GM21447 (cell line): ENCODE results near the gene FAM107A.

Source experiments
- ATAC-seq: cut with Tn5 transposase; IDR thresholded peaks from one replicate; pipeline ENCODE4 v1.9.1; 2021; ENCODE audit not compliant: unreplicated experiment

FAM107A gene

GRCh38 chr3:58594117-58594516 lies 16.9 kb upstream of the FAM107A start:
- no peak for ATAC-seq

GRCh38 chr3:58591517-58592510 lies 14.6 kb upstream of the FAM107A start:
- no peak for ATAC-seq

GRCh38 chr3:58588030-58588614 lies 10.9 kb upstream of the FAM107A start:
- ATAC-seq, result no peak

- ATAC-seq, result no peak
These were observed 9.6 kb upstream of the FAM107A start for GRCh38 chr3:58586776-58587192.

DNA sequence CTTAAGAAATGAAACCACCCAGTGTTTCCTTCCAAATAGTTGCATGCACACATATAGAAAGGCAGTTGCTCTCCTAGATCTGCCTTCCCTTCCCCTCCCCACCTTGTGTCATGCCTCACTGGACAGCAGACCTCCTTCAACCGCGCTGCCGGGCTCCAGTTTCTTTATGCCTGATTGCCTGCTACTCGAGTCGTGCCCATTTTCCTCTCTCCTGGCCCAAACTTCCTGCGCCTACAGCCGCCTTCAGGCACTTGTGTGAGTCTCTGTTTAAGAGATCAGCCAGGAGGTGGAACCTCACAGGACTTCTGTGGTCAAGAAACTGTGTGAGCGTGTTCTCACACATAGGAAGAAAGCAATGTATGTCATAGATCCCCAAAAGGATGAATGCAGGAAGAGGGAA lies 8.8 kb upstream of the FAM107A start:
- no peak for ATAC-seq

DNA sequence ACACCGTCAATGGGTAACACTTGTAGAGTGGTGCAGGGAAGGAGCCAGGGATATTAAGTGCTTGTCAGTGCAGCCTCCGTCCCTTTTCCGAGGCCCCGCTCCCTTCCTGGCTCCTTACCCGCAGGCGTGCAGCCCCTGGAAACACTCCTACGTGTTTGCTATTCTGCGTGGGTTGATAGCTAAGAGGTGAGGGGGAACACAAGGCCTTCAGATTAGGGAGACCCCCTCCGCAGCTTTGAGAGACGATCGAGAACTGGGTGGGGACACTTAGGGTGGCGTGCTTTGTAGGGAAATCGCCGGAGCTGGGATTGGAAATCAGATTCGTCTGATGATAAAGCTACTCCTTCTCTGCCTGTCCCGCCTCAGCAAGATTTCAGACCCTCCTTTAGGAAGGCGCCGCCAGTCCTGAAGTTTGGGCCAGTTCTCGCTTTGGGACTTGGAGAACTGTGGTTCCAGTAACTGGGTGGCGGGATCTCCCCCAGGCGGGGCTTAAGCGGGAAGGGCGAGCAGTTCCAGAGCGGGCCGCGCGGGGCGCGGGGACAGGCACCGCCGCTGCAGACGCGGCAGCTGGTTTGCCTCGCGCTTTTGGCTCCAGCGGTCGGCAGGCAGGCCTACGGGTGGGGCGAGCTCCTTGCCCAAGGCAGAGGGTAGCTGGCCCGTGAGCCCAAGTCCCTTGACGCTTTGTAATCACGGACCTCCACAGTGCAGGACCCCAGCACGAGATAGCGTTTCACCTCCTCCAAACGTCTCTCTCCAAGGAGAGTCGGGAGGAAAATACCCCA lies 8.0 kb upstream of the FAM107A start:
- peak; percentile 74 for ATAC-seq

- no peak for ATAC-seq
These were observed 7.5 kb upstream of the FAM107A start for GRCh38 chr3:58584690-58585004.

DNA sequence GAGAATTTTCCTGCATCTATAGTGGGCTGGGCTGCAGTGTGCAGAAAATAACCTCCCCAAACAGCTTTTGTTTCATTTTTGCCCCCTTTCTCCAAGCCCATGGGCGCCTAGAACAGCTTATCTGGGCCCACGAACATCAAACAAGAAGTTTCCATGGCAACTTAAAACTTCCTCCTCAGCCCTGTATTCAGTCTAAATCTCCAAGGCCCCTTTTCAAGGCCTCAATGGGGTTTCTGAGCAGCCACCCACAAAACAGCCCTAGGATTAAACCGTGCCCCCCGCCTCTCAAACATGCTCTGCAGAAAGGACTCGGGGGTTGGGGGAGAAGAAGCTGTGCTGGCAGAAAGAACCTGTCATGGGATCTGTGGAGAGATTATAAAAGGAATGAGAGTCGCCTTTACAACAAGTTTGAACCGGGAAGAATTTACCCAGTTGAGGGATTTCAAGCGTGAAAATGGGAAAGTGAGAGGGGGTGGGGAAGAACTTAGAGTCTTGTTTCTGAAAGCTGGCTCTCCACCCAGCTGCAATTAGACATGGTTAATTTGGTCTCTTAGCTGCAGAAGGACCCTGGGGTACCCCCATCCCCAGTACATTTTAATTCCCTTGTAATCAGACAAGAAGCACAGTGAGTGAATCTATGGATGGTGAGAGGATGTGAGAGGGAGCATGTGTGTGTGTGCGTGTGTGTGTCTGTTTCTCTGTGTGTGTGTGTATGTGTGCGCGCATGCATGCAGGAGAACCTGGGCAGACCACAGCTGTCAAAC lies 4.3 kb upstream of the FAM107A start:
- ATAC-seq, result no peak

DNA sequence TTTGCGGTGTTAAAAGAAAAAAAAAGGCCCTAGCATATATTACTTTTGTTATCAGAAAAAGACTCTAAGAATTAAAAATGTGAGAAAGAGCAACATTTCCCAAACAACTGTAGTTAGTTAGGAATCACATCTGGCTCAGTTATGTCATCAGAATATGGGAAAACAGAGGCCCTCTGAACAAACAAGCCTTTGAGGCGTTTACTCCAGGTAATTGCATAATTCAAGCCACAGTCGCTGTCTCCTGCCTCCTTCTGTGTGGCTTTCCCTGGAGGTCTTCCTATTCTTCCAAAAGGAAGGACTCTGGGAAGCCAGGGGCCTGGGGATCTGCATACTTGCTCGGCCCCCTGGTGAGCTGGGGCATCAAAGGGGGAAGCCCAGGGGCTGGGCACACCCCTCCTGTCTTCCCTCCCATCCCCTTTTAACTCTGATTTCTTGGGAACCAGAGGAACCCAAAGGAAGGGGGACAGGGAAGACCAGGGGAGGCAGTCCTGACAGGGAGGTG lies 3.7 kb upstream of the FAM107A start:
- ATAC-seq, result no peak

GRCh38 chr3:58578873-58579272 lies 1.7 kb upstream of the FAM107A start:
- no peak for ATAC-seq

DNA sequence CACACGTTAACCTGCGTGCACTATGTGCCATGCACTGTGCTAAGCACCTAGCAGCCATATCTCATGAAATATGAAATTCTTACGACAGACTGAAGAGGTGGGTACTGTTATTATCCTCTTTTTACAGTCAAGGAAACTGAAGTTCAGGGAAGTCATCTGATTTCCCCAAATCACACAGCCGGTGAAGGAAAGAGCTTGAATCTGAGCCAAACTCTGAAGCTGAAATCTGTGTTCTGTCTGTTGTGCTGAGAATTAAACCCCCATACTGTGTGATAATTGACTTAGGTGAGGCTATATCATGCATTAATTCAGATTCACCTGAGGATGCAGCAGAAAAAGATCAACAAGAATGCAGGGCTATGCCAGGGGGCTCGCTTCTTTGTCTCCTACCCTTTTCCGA lies 475 bp downstream of the FAM107A start:
- no peak for ATAC-seq

- no peak for ATAC-seq
These were observed 1.1 kb downstream of the FAM107A start for GRCh38 chr3:58575971-58576652.

DNA sequence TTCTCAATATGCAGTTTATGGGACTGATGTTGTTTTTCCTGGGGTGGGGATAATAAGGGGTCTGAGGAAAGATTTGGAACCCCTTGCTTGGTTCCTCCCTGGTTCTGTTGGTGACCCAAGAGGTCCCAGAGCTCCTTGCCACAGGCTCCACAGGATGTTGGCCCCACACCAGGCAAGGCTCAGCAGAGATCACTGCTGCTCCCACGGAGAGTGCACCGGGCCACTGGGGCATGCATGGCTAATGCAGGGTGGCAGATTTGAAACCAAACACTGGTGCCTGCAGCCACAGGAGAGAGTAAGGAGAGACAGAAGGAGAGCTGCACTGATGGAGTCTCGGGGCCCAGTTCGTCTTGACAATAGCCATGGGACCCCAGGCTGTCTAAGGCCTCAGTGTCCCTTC lies 2.5 kb downstream of the FAM107A start:
- no peak for ATAC-seq

GRCh38 chr3:58574106-58574505 lies 3.1 kb downstream of the FAM107A start:
- ATAC-seq, result no peak

DNA sequence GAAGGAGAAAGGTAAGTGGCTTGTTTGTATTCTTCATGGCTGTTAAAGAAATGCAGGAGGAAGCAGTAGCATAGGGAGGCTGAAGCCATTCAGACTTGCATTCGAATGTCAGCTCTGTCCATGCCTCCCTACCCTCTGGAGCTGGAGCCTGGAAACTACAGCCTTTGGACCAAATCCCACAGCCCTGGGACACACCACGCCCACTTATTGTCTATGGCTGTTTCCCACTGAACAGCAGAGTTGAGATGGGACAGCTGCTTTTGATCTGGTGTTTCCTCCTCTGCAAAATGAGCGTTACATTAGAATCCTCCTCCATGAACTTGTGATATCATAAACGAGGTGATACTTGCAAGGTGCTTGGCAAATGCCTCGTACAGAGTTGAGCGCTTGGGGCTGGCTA lies 3.6 kb downstream of the FAM107A start:
- ATAC-seq, result no peak

DNA sequence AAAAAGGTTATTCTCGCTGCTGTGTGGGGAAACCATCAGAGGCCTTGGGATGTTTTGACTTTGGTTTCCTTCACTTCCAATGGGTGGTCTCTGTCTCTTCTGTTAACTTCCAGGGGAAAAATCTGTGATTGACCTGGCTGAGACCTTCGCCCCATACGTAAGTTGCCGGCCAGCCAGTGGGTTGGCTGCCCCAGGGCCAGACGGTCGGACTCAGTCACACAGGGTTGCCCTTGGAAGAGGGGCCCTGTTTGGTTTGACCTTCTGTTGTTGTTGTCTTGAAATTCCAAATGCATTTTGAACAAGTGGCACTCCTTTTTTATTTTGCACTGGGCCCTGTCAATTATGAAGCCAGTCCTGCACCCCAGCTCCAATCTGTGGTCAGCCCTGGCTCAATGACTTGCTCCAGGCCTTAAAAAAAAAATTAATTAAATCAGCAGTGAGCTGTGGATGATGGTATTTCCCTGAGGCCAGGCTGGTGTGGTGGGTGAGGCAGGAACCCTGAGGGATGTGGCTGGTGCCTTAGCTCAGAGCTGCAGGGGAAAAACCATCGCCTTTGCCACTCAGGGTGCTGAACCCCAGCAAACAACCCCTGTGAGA lies 4.5 kb downstream of the FAM107A start:
- ATAC-seq, result no peak

- no peak for ATAC-seq
These were observed 5.1 kb downstream of the FAM107A start for GRCh38 chr3:58572013-58572633.

GRCh38 chr3:58570851-58571250 lies 6.3 kb downstream of the FAM107A start:
- no peak for ATAC-seq

- no peak for ATAC-seq
These were observed 7.7 kb downstream of the FAM107A start for GRCh38 chr3:58569287-58570001.
